GM12801 (cell line): ENCODE results near the gene INSL3.

Source experiments
- TF ChIP-seq, protein P1 (sequence below): IDR thresholded peaks from one replicate; pipeline ENCODE4 v1.5.1; 2011; ENCODE audit warnings: control low read depth; ENCODE audit not compliant: insufficient read length; ENCODE audit errors: extremely low read depth

Gene INSL3

GRCh38 chr19:17832443-17833208 lies 11.3 kb upstream of the INSL3 start:
- TF ChIP-seq, protein P1, sequence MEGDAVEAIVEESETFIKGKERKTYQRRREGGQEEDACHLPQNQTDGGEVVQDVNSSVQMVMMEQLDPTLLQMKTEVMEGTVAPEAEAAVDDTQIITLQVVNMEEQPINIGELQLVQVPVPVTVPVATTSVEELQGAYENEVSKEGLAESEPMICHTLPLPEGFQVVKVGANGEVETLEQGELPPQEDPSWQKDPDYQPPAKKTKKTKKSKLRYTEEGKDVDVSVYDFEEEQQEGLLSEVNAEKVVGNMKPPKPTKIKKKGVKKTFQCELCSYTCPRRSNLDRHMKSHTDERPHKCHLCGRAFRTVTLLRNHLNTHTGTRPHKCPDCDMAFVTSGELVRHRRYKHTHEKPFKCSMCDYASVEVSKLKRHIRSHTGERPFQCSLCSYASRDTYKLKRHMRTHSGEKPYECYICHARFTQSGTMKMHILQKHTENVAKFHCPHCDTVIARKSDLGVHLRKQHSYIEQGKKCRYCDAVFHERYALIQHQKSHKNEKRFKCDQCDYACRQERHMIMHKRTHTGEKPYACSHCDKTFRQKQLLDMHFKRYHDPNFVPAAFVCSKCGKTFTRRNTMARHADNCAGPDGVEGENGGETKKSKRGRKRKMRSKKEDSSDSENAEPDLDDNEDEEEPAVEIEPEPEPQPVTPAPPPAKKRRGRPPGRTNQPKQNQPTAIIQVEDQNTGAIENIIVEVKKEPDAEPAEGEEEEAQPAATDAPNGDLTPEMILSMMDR = no peak

DNA sequence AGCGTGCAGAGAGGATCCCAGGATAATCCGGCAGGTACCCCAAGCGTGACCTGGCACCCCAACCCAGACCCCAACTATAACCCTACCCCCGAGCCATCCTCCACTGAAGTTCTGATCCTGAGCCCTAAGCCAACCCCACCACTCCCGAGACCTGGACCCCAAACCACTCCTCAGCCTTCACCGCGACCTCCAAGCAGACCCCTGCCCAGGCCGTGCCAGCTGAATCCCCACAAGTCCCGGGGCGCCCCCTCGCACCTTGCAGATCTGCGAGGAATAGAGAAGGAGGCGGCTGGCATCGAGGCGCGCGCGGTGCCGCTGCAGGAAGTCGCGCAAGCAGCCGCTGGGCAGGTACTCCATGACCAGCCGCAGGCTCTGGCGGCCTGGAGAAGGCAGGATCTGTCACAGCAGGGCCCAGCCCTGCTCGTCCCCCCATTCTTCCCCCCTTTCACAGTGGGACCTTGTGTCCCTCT lies 10.1 kb upstream of the INSL3 start:
- TF ChIP-seq, protein P1 = no peak

DNA sequence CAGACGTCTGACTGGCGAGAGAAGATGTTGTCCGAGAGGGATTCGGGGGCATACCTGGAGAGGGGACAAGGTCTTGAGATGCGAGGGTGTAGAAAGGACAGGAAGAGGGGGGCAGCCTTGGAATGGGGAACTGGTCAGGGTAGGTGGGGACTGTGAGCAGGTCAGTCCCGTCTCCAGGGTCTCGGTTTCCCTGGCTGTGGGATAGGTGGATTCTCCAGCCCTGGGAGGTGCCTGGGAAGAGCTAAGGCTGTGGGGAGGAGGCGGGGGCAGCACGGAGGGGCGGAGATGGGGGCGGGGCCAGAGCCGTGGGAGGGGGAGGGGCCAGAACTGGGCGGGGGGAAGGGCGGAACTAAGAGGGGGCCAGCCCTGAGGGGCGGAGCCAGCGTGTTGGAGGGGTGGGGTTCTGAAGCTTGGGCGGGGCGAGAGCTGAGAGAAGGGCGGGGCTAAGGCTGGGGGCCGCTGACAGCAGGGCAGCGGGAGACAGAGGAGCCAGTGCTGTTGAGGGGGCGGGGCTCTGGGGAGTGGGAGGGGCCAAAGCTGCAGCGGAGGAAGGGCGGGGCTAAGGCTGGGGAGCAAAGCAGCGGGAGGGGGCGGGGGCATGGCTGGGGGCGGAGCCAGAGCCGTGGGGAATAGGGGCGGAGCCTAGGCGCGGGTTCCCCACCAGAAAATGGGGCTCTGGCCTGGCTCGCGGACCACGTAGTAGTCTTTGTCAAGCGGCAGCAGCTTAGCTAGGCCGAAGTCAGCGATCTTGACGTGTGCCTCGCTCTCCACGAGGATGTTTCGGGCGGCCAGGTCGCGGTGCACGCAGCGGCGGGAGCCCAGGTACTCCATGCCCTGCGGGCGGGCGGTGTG lies 9.5 kb upstream of the INSL3 start:
- TF ChIP-seq, protein P1 = no peak

GRCh38 chr19:17829855-17830566 lies 8.7 kb upstream of the INSL3 start:
- TF ChIP-seq, protein P1 = no peak

DNA sequence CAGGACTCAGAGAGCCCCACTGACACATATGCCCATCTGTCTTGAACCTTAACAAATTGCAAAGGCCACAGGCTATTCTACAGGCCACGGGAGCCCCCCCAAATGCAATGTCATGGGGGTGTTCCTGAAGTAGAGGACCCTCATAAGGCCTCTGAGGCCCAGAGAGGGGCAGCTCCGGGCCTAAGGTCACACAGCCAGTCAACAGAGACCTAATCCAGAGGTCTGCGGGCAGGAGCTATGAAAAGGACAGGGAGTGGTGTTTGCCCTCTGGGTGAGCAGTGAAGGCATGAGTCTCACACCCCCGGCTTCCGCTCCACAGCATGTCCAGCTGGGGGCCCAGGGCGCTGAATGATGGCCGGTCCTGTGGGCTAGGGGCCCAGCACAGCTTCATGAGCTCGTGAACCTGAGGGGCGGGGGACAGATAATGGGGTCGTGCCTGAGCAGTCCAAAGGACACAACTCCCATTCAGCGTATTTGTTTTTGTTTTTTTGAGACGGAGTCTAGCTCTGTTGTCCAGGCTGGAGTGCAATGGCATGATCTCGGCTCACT lies 5.3 kb upstream of the INSL3 start:
- TF ChIP-seq, protein P1 = no peak

DNA sequence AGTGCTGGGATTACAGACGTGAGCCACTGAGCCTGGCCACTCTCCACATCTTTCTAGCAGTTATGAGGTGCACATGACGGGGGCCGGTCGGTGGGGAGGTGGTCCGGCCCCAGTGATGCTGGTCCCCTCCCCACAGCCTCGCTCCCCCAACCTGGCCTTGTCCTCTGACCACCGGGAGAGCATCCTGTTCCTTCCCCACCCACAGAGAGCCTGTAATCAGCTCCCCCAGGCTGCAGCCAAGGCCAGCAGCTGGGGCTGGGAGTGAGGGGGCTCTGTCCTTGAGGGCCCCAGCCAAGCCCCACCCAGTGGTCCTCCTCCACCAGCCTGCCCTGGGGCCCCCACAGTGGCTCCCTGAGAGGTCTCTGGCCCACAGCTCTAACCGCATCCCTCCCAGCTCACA lies 3.0 kb upstream of the INSL3 start:
- TF ChIP-seq, protein P1 = no peak
